DND-41 (cell line): ENCODE data around the gene KRTAP2-3.
"Not testable (repeated sequence)": the region's sequence is repeated elsewhere in the genome, so short reads cannot be mapped to it uniquely, and the experiment has no call there.

Experiments
- ATAC-seq: fragments of 200-7000 bp; cut with Tn5 transposase; 3 replicates; pipeline ENCODE4 v1.9.1; 2021; ENCODE audit warnings: low read depth; ENCODE audit not compliant: insufficient read depth
- DNase-seq: peaks from one replicate; pipeline ENCODE4 v3.0.0-alpha.2; 2020
- H2AFZ ChIP-seq: 2 replicates; pipeline ENCODE4 v1.6.0; 2012; ENCODE audit warnings: low read depth, low read length
- H3K27ac ChIP-seq: 2 replicates; pipeline ENCODE4 v1.5.1; 2012; ENCODE audit warnings: low read length, inconsistent platforms
- H3K27me3 ChIP-seq: fragments of 200-600 bp; sonication (generic); 2 replicates; pipeline ENCODE4 v1.6.0; 2012; ENCODE audit warnings: low read length, mild to moderate bottlenecking, inconsistent platforms; ENCODE audit not compliant: insufficient read depth, poor library complexity
- H3K36me3 ChIP-seq: 2 replicates; pipeline ENCODE4 v1.5.1; 2012; ENCODE audit warnings: low read length, inconsistent platforms; ENCODE audit not compliant: insufficient read depth
- H3K4me1 ChIP-seq: 2 replicates; pipeline ENCODE4 v1.5.1; 2012; ENCODE audit warnings: mild to moderate bottlenecking, low read length; ENCODE audit not compliant: insufficient read depth
- H3K4me2 ChIP-seq: 2 replicates; pipeline ENCODE4 v1.6.0; 2012; ENCODE audit warnings: mild to moderate bottlenecking, moderate library complexity, low read length, inconsistent platforms; ENCODE audit not compliant: insufficient read depth
- H3K4me3 ChIP-seq, 2 experiments: fragments of 200-600 bp in 1 of 2; shearing (Covaris generic) in 1 of 2; 2 replicates each; pipeline ENCODE4 v1.5.1; 2012 to 2016; ENCODE audit warnings: inconsistent platforms in 2 of 2, low read length in 2 of 2, mild to moderate bottlenecking in 2 of 2, low read depth in 1 of 2, moderate library complexity in 1 of 2
- H3K79me2 ChIP-seq: 2 replicates; pipeline ENCODE4 v1.6.0; 2012; ENCODE audit warnings: low read length, inconsistent platforms; ENCODE audit not compliant: insufficient read depth
- H3K9ac ChIP-seq: 2 replicates; pipeline ENCODE4 v1.6.0; 2012; ENCODE audit warnings: low read depth, mild to moderate bottlenecking, inconsistent platforms, low read length, moderate library complexity
- H3K9me3 ChIP-seq: 2 replicates; pipeline ENCODE4 v1.5.1; 2012; ENCODE audit warnings: low read length, moderate library complexity, mild to moderate bottlenecking, inconsistent platforms; ENCODE audit not compliant: insufficient read depth, severe bottlenecking
- H4K20me1 ChIP-seq: 2 replicates; pipeline ENCODE4 v1.6.0; 2012; ENCODE audit warnings: low read length; ENCODE audit not compliant: insufficient read depth
- EZH2 ChIP-seq: IDR thresholded peaks from 3 replicates; pipeline ENCODE4 v1.6.1; 2012; ENCODE audit warnings: borderline replicate concordance, low read depth, mild to moderate bottlenecking, moderate library complexity, low read length, inconsistent platforms; ENCODE audit not compliant: severe bottlenecking
- TF ChIP-seq, protein P1 (sequence below): IDR thresholded peaks from 2 replicates; pipeline ENCODE4 v1.5.1; 2012; ENCODE audit warnings: borderline replicate concordance, low read length, moderate library complexity, mild to moderate bottlenecking; ENCODE audit not compliant: poor library complexity, severe bottlenecking; ENCODE audit errors: extremely low read depth

The KRTAP2-3 gene

DNA sequence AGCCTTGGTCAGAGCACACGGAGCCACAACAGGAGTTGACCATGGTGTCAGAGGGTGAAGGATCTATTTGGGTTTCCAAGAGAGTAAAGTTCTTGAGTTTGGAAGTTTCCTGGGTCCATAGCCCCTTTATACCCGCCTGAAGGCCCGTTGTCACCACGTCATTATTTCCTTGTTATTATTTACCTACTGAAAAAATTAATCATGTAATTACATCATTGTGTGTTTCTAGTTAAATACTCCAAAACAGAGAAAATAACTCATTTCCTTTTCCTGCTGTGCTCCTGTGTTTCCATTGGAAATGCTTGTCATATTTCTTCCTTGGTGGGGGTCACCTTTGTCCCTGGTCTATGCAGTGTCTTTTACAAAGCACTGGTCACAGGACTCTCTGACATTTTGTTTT, 38.1 kb upstream of the KRTAP2-3 start, which contains the start of gene KRTAP4-8:
TSS of gene KRTAP4-8 (minus strand) at position 101 of the 400 bp plus-strand sequence. CDS start at position 43, 58 bp downstream.
- Histone ChIP-seq H3K9ac (no peak within 1 kb of the TSS), H3K4me3 (no peak within 1 kb of the TSS), H3K79me2 (no peaks in the 10 kb centered on the region), H3K4me1 (no peaks in the 10 kb centered on the region), H3K36me3 (no peaks in the 10 kb centered on the region), H4K20me1 (no peaks in the 10 kb centered on the region), H3K4me2 (no peak within 1 kb of the TSS), H3K9me3 (no peaks in the 10 kb centered on the region), H3K27me3 (no peaks in the 10 kb centered on the region), H2AFZ (no peak within 1 kb of the TSS), H3K27ac (no peak within 1 kb of the TSS)
- DNase-seq (no peak), ATAC-seq (no peak)
- TF ChIP-seq, protein P1, sequence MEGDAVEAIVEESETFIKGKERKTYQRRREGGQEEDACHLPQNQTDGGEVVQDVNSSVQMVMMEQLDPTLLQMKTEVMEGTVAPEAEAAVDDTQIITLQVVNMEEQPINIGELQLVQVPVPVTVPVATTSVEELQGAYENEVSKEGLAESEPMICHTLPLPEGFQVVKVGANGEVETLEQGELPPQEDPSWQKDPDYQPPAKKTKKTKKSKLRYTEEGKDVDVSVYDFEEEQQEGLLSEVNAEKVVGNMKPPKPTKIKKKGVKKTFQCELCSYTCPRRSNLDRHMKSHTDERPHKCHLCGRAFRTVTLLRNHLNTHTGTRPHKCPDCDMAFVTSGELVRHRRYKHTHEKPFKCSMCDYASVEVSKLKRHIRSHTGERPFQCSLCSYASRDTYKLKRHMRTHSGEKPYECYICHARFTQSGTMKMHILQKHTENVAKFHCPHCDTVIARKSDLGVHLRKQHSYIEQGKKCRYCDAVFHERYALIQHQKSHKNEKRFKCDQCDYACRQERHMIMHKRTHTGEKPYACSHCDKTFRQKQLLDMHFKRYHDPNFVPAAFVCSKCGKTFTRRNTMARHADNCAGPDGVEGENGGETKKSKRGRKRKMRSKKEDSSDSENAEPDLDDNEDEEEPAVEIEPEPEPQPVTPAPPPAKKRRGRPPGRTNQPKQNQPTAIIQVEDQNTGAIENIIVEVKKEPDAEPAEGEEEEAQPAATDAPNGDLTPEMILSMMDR = no peak
- no peak for TF ChIP-seq EZH2

DNA sequence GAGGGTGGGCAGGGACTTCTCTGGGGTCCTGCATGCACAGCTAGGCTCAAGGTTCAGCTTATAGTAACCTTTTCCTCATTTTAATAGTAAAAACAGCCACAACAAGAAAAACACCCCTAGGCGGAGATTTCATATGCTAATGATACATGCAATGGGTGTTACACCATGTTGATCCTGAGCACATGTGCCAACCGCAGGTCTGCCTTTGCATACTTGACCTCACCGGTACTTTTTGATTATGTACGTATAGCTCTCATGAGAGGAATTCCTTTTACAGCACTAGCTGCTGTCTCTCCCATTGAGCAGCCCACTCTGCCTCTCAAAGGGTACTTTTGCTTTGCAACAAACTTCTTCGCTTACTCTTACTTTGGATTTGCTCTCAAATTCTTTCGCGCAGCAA, 36.1 kb upstream of the KRTAP2-3 start:
- Histone ChIP-seq H3K27me3 (no peaks in the 10 kb centered on the region), H3K9ac (no peak overlapping the region), H4K20me1 (no peaks in the 10 kb centered on the region), H3K4me1 (no peaks in the 10 kb centered on the region), H3K36me3 (no peaks in the 10 kb centered on the region), H3K27ac (no peak overlapping the region), H3K9me3 (no peaks in the 10 kb centered on the region), H3K4me3 (no peak overlapping the region), H3K79me2 (no peaks in the 10 kb centered on the region), H3K4me2 (no peak overlapping the region), H2AFZ (no peak overlapping the region)
- TF ChIP-seq, protein P1 = no peak
- ATAC-seq = no peak
- no peak for DNase-seq

DNA sequence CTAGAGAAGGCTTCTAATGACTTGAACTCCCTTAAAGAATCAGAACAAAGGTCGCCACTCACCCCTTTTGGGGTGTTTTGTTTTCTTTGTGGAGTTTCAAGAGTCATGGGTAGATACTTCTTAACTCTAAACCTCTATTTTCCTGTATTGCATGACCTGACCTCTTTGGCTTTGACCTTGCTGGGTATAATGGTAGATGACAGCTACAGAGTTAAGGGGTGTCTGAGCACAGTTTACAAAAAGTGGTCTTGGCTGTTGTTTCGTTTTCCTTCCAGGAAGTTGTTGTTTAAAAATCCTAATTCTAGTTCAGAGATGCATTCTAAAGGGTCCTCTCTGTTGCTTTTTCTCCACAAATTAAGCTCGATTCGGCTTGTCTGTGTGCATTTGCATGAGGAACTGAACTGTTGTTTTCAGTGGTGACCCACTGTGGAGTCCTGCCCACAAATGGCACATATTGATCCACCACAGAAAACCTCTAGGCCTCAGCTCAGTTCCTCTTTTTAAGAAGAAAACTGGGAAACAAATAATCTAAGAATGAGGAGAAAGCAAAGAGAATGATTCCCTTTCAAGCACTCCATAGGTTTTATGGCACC, 28.9 kb upstream of the KRTAP2-3 start:
- H2AFZ ChIP-seq, H3K4me1 ChIP-seq, H3K9ac ChIP-seq, DNase-seq, H3K27ac ChIP-seq, H3K4me2 ChIP-seq, H3K4me3 ChIP-seq, H3K36me3 ChIP-seq, H3K27me3 ChIP-seq, H4K20me1 ChIP-seq, ATAC-seq, H3K9me3 ChIP-seq, H3K79me2 ChIP-seq: not testable (repeated sequence)

DNA sequence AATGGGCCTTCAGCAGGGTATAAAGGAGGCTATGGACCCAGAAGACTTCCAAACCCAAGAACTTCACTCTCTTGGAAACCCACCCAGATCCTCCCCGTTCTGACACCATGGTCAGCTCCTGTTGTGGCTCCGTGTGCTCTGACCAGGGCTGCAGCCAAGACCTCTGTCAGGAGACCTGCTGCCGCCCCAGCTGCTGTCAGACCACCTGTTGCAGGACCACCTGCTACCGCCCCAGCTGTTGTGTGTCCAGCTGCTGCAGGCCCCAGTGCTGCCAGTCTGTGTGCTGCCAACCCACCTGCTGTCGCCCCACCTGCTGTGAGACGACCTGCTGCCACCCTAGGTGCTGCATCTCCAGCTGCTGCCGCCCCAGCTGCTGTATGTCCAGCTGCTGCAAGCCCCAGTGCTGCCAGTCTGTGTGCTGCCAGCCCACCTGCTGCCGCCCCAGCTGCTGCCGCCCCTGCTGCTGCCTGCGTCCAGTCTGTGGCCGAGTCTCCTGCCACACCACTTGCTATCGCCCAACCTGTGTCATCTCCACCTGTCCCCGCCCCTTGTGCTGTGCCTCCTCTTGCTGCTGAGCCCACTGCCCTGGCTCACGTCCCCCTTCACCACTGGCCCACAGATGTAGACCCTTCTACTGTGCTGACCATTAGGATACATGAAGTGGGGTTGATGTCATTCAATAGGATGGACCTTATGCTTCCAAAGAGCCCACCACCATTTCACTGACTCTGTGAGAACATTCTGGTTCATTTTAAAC, 24.4 kb upstream of the KRTAP2-3 start, which contains the start of gene KRTAP4-7:
TSS of gene KRTAP4-7 (plus strand) at position 51 of the 757 bp plus-strand sequence. CDS start at position 108, 57 bp downstream.
- not testable (repeated sequence) for DNase-seq, H3K9me3 ChIP-seq, H3K27ac ChIP-seq, H3K4me3 ChIP-seq, H3K79me2 ChIP-seq, H3K36me3 ChIP-seq, H4K20me1 ChIP-seq, H3K9ac ChIP-seq, H3K27me3 ChIP-seq, H3K4me1 ChIP-seq, H3K4me2 ChIP-seq, H2AFZ ChIP-seq, ATAC-seq

DNA sequence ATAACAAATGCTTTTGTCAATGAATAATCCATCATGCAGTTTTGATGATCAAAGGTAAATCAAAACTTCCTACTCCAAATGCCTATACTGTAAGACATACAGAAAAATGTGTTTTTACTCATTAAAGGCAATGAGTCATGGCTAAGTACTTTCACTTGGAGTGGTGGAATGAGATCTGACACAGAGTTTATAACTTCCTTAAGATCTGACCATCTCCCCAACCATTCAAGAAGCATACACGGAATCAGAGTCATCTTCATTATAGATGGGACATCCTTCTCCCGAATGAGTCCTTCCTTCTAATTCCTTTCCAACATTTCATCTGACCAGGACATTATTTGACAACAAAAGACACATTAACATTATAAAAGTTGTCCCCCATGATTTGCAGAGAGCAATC, 23.5 kb upstream of the KRTAP2-3 start:
- H3K27me3 ChIP-seq, H3K4me1 ChIP-seq, H3K9ac ChIP-seq, H3K4me2 ChIP-seq, H3K79me2 ChIP-seq, H3K9me3 ChIP-seq, ATAC-seq, H4K20me1 ChIP-seq, H3K27ac ChIP-seq, DNase-seq, H3K36me3 ChIP-seq, H3K4me3 ChIP-seq, H2AFZ ChIP-seq: not testable (repeated sequence)
